Testis (tissue), 3 donors: Measurements from ENCODE around the gene RSAD2. TPM values are rescaled to one million over a fixed set of nuclear protein-coding genes. Genes with fewer than 3 reads are reported as not detected.

Source experiments
- DNase-seq: peaks from one replicate; pipeline ENCODE4 v3.0.0-alpha.2; 2019
- H3K27ac ChIP-seq, 2 donors: fragments of 200-600 bp; sonication (generic); one replicate each; pipeline ENCODE4 v1.5.1; 2019
- H3K27me3 ChIP-seq: fragments of 200-600 bp; sonication (generic); one replicate; pipeline ENCODE4 v1.5.1; 2019
- H3K36me3 ChIP-seq: fragments of 200-600 bp; sonication (generic); one replicate; pipeline ENCODE4 v1.5.1; 2017; ENCODE audit warnings: low read depth; ENCODE audit errors: missing control alignments
- H3K4me1 ChIP-seq: fragments of 200-600 bp; sonication (generic); one replicate; pipeline ENCODE4 v1.5.1; 2019
- H3K4me3 ChIP-seq, 2 donors: fragments of 200-600 bp; sonication (generic); one replicate each; pipeline ENCODE4 v1.5.1; 2017 to 2019
- H3K9me3 ChIP-seq: fragments of 200-600 bp; sonication (generic); one replicate; pipeline ENCODE4 v1.5.1; 2017
- CTCF ChIP-seq, 3 experiments: fragments of 450-650 bp in 2 of 3; fragments of 200-600 bp in 1 of 3; sonication (generic) in 1 of 3; IDR thresholded peaks; one replicate each; pipeline ENCODE4 v1.5.1; 2016 to 2019; ENCODE audit warnings: antibody characterized with exemption in 3 of 3, mild to moderate bottlenecking in 2 of 3, moderate library complexity in 1 of 3
- POLR2A ChIP-seq: fragments of 450-650 bp; IDR thresholded peaks from one replicate; pipeline ENCODE4 v1.6.1; 2017; ENCODE audit warnings: antibody characterized with exemption, mild to moderate bottlenecking, moderate library complexity
- WGBS, 2 donors: methylation state at CpG; one replicate each; pipeline ENCODE4 v1.1.5; 2018; 5-methylcytosine and 5-hydroxymethylcytosine counted together
- intact Hi-C: fragments of 100-400 bp; cut with DNase I; formaldehyde crosslinking; loops from one replicate; pipeline ENCODE4 v1.15.1; 2023; ENCODE audit warnings: low total_unique reads
- polyA plus RNA-seq: library from polyadenylated mRNA; stranded (reverse); fragments of 350-450 nt; fragmentation: Illumina TruSeq; extraction: RNeasy Lipid Tissue Mini Kit (QIAGEN cat#74804); gene quantifications from one replicate; pipeline ENCODE4 v1.2.3, GENCODE V29; 2014; ENCODE audit warnings: low read depth, low replicate concordance; ENCODE audit not compliant: insufficient read depth
- total RNA-seq, 2 donors: library from RNA; depleted of rRNA; stranded (reverse); fragments of >200 nt; gene quantifications; one replicate each; pipeline ENCODE4 v1.2.3, GENCODE V29; 2016

The RSAD2 gene
- total and polyA plus RNA-seq, 3 donors from 2014 or later: 2.3 to 5.5 (median 4.4) TPM

GRCh38 chr2:6906165-6906741 lies 28.7 kb downstream of the RSAD2 start:
- no peak for DNase-seq
- H3K9me3 ChIP-seq: no peaks in the 10 kb centered on the region
- TF ChIP-seq POLR2A (no peak), CTCF (IDR thresholded peaks at IDR 0.05) (no peak)
- no peaks in the 10 kb centered on the region for H3K27me3 ChIP-seq
- H3K4me3 ChIP-seq: no peak overlapping the region
- 74 to 77% methylated on average over 1 of the region's 1 CpG for WGBS, 2 donors
- no peaks in the 10 kb centered on the region for H3K4me1 ChIP-seq
- intact Hi-C loops: no loop called here
- H3K27ac ChIP-seq: no peak overlapping the region
- H3K36me3 ChIP-seq: no peaks in the 10 kb centered on the region

- Histone ChIP-seq H3K27me3 (no peaks in the 10 kb centered on the region), H3K27ac (no peak overlapping the region), H3K36me3 (no peaks in the 10 kb centered on the region), H3K4me3 (no peak overlapping the region), H3K4me1 (no peaks in the 10 kb centered on the region), H3K9me3 (no peaks in the 10 kb centered on the region)
- 80 to 95% methylated on average over 2 of the region's 2 CpGs for WGBS, 2 donors
- no peak for DNase-seq
- TF ChIP-seq POLR2A (no peak), CTCF (IDR thresholded peaks at IDR 0.05) (no peak)
- intact Hi-C loops: no loop called here
Measured at GRCh38 chr2:6908291-6908690, 30.7 kb downstream of the RSAD2 start.

GRCh38 chr2:6909431-6910385 lies 32.1 kb downstream of the RSAD2 start:
- Histone ChIP-seq H3K36me3 (no peaks in the 10 kb centered on the region), H3K4me3 (no peak overlapping the region), H3K27me3 (no peaks in the 10 kb centered on the region), H3K4me1 (no peaks in the 10 kb centered on the region), H3K9me3 (no peaks in the 10 kb centered on the region), H3K27ac (no peak overlapping the region)
- DNase-seq: no peak
- intact Hi-C loops: loop anchor here (10.0 kb wide), 1 partner anchor 115 kb away; no protein-coding TSS in a partner anchor
- no peak for TF ChIP-seq POLR2A
- TF ChIP-seq CTCF (IDR thresholded peaks at IDR 0.05): no peak
- 85 to 86% methylated on average over 8 of the region's 8 CpGs for WGBS, 2 donors

- Histone ChIP-seq H3K27me3 (no peaks in the 10 kb centered on the region), H3K4me3 (no peak overlapping the region), H3K27ac (no peak overlapping the region), H3K4me1 (no peaks in the 10 kb centered on the region), H3K9me3 (no peaks in the 10 kb centered on the region), H3K36me3 (no peaks in the 10 kb centered on the region)
- no peak for TF ChIP-seq POLR2A
- TF ChIP-seq CTCF (IDR thresholded peaks at IDR 0.05): no peak
- intact Hi-C loops: loop anchor here (10.0 kb wide), 1 partner anchor 113 kb away; no protein-coding TSS in a partner anchor
- no peak for DNase-seq
Measured at GRCh38 chr2:6911721-6912120, 34.1 kb downstream of the RSAD2 start.
